RWPE2 (cell line): Measurements from ENCODE around the gene HELZ2.
A peak's percentile ranks its signal among the peaks of the same experiment; 100 is the strongest.

Source experiments
- ATAC-seq: fragments of 200-7000 bp; cut with Tn5 transposase; 3 replicates; pipeline ENCODE4 v1.9.1; 2021; ENCODE audit warnings: low read depth
- DNase-seq: peaks from one replicate; pipeline ENCODE4 v3.0.0-alpha.2; 2020; ENCODE audit warnings: low spot score
- H3K27ac ChIP-seq: fragments of 450-650 bp; 2 replicates; pipeline ENCODE4 v1.5.1; 2017; ENCODE audit warnings: mild to moderate bottlenecking; ENCODE audit not compliant: poor library complexity, severe bottlenecking
- H3K27me3 ChIP-seq: fragments of 250-450 bp; sonication (Bioruptor Pico); 2 replicates; pipeline ENCODE4 v1.5.1; 2021; ENCODE audit warnings: mild to moderate bottlenecking, moderate library complexity; ENCODE audit not compliant: insufficient read depth, poor library complexity, severe bottlenecking
- H3K36me3 ChIP-seq: fragments of 250-450 bp; sonication (Bioruptor Pico); 2 replicates; pipeline ENCODE4 v1.5.1; 2020; ENCODE audit warnings: low read depth, mild to moderate bottlenecking, moderate library complexity
- H3K4me1 ChIP-seq: fragments of 250-450 bp; sonication (Bioruptor Pico); 2 replicates; pipeline ENCODE4 v1.5.1; 2021; ENCODE audit warnings: mild to moderate bottlenecking, moderate library complexity; ENCODE audit not compliant: insufficient read depth, poor library complexity, severe bottlenecking
- H3K4me3 ChIP-seq: fragments of 250-450 bp; sonication (Bioruptor Pico); 2 replicates; pipeline ENCODE4 v1.5.1; 2021; ENCODE audit warnings: mild to moderate bottlenecking, moderate library complexity; ENCODE audit not compliant: severe bottlenecking
- H3K9me3 ChIP-seq: fragments of 250-450 bp; sonication (Bioruptor Pico); 2 replicates; pipeline ENCODE4 v1.5.1; 2021; ENCODE audit warnings: mild to moderate bottlenecking, moderate library complexity; ENCODE audit not compliant: severe bottlenecking
- CTCF ChIP-seq: fragments of 450-650 bp; IDR thresholded peaks from one replicate; pipeline ENCODE4 v1.5.1; 2017; ENCODE audit warnings: mild to moderate bottlenecking, moderate library complexity; ENCODE audit not compliant: poor library complexity, severe bottlenecking

The HELZ2 gene

GRCh38 chr20:63529861-63530787 is 43.9 kb downstream of the HELZ2 start:
- H3K27me3 ChIP-seq: no peaks in the 10 kb centered on the region
- no peaks in the 10 kb centered on the region for H3K9me3 ChIP-seq
- H3K4me3 ChIP-seq: no peak overlapping the region
- 0 out of 3 replicates have a peak, but pooled peaks have one; percentile 0 for ATAC-seq
- H3K4me1 ChIP-seq: peaks cover 15% of the 10 kb centered on the region
- no peak overlapping the region for H3K27ac ChIP-seq
- TF ChIP-seq CTCF: no peak
- peak; percentile 87 for DNase-seq
- peaks cover 20% of the 10 kb centered on the region for H3K36me3 ChIP-seq

- Histone ChIP-seq H3K4me1 (peaks cover 7% of the 10 kb centered on the region), H3K9me3 (no peaks in the 10 kb centered on the region), H3K27me3 (no peaks in the 10 kb centered on the region), H3K27ac (no peak overlapping the region), H3K36me3 (peaks cover 20% of the 10 kb centered on the region), H3K4me3 (no peak overlapping the region)
- DNase-seq (peak; percentile 88), ATAC-seq (peak; percentile 0)
- no peak for TF ChIP-seq CTCF
Observed at GRCh38 chr20:63529180-63529860, 44.7 kb downstream of the HELZ2 start.

- Histone ChIP-seq H3K4me3 (no peak overlapping the region), H3K9me3 (peaks cover 10% of the 10 kb centered on the region), H3K27ac (no peak overlapping the region), H3K27me3 (no peaks in the 10 kb centered on the region), H3K4me1 (peaks cover 3% of the 10 kb centered on the region), H3K36me3 (peaks cover 37% of the 10 kb centered on the region)
- DNase-seq (no peak), ATAC-seq (no peak)
- no peak for TF ChIP-seq CTCF
Observed at GRCh38 chr20:63527184-63527583, 46.9 kb downstream of the HELZ2 start.

GRCh38 chr20:63525971-63526370 is 48.1 kb downstream of the HELZ2 start:
- Histone ChIP-seq H3K4me3 (no peak overlapping the region), H3K9me3 (peaks cover 10% of the 10 kb centered on the region), H3K27me3 (no peaks in the 10 kb centered on the region), H3K27ac (peak overlapping the region; percentile 0), H3K4me1 (peaks cover 5% of the 10 kb centered on the region), H3K36me3 (peaks cover 43% of the 10 kb centered on the region)
- no peak for TF ChIP-seq CTCF
- DNase-seq (no peak), ATAC-seq (peak; percentile 3)
